ENCODE data around the gene OLIG1. TPM values are rescaled to one million over a fixed set of nuclear protein-coding genes. Genes with fewer than 3 reads are reported as not detected.

OLIG1 gene
- total RNA-seq, 1 donor from 2014 or later, result 14.2 TPM

- Mint-ChIP-seq H3K27me3 (ENCODE audit: unreplicated experiment) (peaks cover 12% of the 10 kb centered on the region), H3K4me1 (ENCODE audit: low read depth, unreplicated experiment) (peaks cover 13% of the 10 kb centered on the region), H3K4me3 (ENCODE audit: unreplicated experiment) (no peak overlapping the region), H3K36me3 (ENCODE audit: unreplicated experiment) (peaks cover 5% of the 10 kb centered on the region), H3K9me3 (ENCODE audit: unreplicated experiment) (peaks cover 3% of the 10 kb centered on the region), H3K27ac (ENCODE audit: unreplicated experiment) (no peak overlapping the region)
- no peak for TF ChIP-seq CTCF (IDR thresholded peaks at IDR 0.05; ENCODE audit: partially characterized antibody, unreplicated experiment)
- no peak for DNase-seq
Observed at GRCh38 chr21:33064623-33065390, 5.1 kb upstream of the OLIG1 start.

- Mint-ChIP-seq H3K36me3 (ENCODE audit: unreplicated experiment) (peaks cover 5% of the 10 kb centered on the region), H3K4me1 (ENCODE audit: low read depth, unreplicated experiment) (peaks cover 18% of the 10 kb centered on the region), H3K4me3 (ENCODE audit: unreplicated experiment) (no peak overlapping the region), H3K9me3 (ENCODE audit: unreplicated experiment) (peaks cover 3% of the 10 kb centered on the region), H3K27me3 (ENCODE audit: unreplicated experiment) (peaks cover 12% of the 10 kb centered on the region), H3K27ac (ENCODE audit: unreplicated experiment) (peak overlapping the region; percentile 20)
- no peak for TF ChIP-seq CTCF (IDR thresholded peaks at IDR 0.05; ENCODE audit: partially characterized antibody, unreplicated experiment)
- no peak for DNase-seq
Observed at GRCh38 chr21:33067043-33067442, 2.9 kb upstream of the OLIG1 start.

- DNase-seq, result no peak
- Mint-ChIP-seq H3K27ac (ENCODE audit: unreplicated experiment) (no peak overlapping the region), H3K9me3 (ENCODE audit: unreplicated experiment) (peaks cover 5% of the 10 kb centered on the region), H3K4me1 (ENCODE audit: low read depth, unreplicated experiment) (peaks cover 22% of the 10 kb centered on the region), H3K4me3 (ENCODE audit: unreplicated experiment) (no peak overlapping the region), H3K27me3 (ENCODE audit: unreplicated experiment) (peaks cover 14% of the 10 kb centered on the region), H3K36me3 (ENCODE audit: unreplicated experiment) (peaks cover 5% of the 10 kb centered on the region)
- no peak for TF ChIP-seq CTCF (IDR thresholded peaks at IDR 0.05; ENCODE audit: partially characterized antibody, unreplicated experiment)
Observed at GRCh38 chr21:33067457-33067856, 2.5 kb upstream of the OLIG1 start.

GRCh38 chr21:33069243-33069642 is 698 bp upstream of the OLIG1 start:
- Mint-ChIP-seq H3K36me3 (ENCODE audit: unreplicated experiment) (peaks cover 5% of the 10 kb centered on the region), H3K4me1 (ENCODE audit: low read depth, unreplicated experiment) (peaks cover 21% of the 10 kb centered on the region), H3K27me3 (ENCODE audit: unreplicated experiment) (peaks cover 18% of the 10 kb centered on the region), H3K9me3 (ENCODE audit: unreplicated experiment) (peaks cover 5% of the 10 kb centered on the region), H3K27ac (ENCODE audit: unreplicated experiment) (no peak overlapping the region), H3K4me3 (ENCODE audit: unreplicated experiment) (peak overlapping the region; percentile 83)
- TF ChIP-seq CTCF (IDR thresholded peaks at IDR 0.05; ENCODE audit: partially characterized antibody, unreplicated experiment), result no peak
- DNase-seq, result no peak

GRCh38 chr21:33069645-33069993 is 322 bp upstream of the OLIG1 start:
- Mint-ChIP-seq H3K36me3 (ENCODE audit: unreplicated experiment) (peaks cover 5% of the 10 kb centered on the region), H3K27ac (ENCODE audit: unreplicated experiment) (no peak overlapping the region), H3K4me1 (ENCODE audit: low read depth, unreplicated experiment) (peaks cover 19% of the 10 kb centered on the region), H3K4me3 (ENCODE audit: unreplicated experiment) (peak overlapping the region; percentile 83), H3K9me3 (ENCODE audit: unreplicated experiment) (peaks cover 5% of the 10 kb centered on the region), H3K27me3 (ENCODE audit: unreplicated experiment) (peaks cover 18% of the 10 kb centered on the region)
- no peak for TF ChIP-seq CTCF (IDR thresholded peaks at IDR 0.05; ENCODE audit: partially characterized antibody, unreplicated experiment)
- DNase-seq, result no peak

Measured in glutamatergic neuron (in vitro differentiated cells).